KG1 (cell line): ENCODE measurements around the gene SLC31A2.
"Not testable (repeated sequence)": the region's sequence is repeated elsewhere in the genome, so short reads cannot be mapped to it uniquely, and the experiment has no call there.

Source experiments
- DNase-seq: peaks from one replicate; lab custom pipeline; 2025; lab: John Stamatoyannopoulos, UW

The SLC31A2 gene, protein sequence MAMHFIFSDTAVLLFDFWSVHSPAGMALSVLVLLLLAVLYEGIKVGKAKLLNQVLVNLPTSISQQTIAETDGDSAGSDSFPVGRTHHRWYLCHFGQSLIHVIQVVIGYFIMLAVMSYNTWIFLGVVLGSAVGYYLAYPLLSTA

DNA sequence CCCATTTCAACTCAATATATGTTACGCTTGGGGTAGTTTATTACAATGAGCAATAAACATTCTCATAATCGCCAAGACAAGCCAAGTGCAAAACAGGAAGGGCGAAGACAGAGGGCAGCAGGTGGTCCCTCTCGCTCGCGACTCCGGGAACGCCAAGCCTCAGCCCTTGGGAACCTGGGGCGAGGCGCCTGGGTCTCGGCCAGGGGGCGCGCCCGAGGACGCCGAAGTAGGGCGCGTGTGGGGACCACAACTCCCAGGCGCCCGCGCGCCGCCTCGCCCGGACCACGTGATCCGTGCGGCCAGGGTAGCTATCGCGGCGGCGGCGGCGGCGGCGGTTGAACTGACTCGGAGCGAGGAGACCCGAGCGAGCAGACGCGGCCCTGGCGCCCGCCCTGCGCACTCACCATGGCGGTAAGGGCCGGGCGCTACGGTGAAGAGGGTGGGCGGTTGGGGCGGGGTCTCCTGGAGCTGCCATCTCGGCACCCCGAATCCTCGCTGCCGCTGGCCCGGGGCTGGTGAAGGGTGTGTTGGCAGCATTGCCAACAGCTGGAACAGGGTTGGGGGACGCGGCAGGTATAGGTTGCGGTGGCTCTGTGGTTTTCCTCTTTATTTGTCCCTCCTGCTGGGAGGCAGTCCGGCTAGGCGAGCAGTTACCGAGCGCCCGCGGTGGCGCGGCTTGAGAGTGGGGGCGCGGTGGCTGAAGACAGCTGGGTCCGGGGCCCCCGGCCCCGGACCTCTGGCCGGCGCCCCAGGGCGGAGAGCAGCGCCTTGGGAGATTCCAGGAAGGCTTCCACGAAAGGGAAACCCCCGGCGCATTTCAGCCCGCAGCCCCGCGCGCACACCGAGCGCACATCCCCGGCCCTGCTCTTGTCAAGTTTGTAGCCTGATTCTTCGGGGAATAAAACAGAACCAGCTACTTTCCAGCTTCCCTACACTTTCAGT lies at the start of gene SLC31A2:
Gene SLC31A2, plus strand, starts transcription at position 338 of the 942 bp plus-strand sequence. Its CDS starts 68 bp downstream, at position 406.
- peak; percentile 68 for DNase-seq

- DNase-seq = not testable (repeated sequence)
Measured at GRCh38 chr9:113105345-113105744, 45.5 kb upstream of the SLC31A2 start.

GRCh38 chr9:113111065-113111951 lies 39.5 kb upstream of the SLC31A2 start:
- not testable (repeated sequence) for DNase-seq

DNA sequence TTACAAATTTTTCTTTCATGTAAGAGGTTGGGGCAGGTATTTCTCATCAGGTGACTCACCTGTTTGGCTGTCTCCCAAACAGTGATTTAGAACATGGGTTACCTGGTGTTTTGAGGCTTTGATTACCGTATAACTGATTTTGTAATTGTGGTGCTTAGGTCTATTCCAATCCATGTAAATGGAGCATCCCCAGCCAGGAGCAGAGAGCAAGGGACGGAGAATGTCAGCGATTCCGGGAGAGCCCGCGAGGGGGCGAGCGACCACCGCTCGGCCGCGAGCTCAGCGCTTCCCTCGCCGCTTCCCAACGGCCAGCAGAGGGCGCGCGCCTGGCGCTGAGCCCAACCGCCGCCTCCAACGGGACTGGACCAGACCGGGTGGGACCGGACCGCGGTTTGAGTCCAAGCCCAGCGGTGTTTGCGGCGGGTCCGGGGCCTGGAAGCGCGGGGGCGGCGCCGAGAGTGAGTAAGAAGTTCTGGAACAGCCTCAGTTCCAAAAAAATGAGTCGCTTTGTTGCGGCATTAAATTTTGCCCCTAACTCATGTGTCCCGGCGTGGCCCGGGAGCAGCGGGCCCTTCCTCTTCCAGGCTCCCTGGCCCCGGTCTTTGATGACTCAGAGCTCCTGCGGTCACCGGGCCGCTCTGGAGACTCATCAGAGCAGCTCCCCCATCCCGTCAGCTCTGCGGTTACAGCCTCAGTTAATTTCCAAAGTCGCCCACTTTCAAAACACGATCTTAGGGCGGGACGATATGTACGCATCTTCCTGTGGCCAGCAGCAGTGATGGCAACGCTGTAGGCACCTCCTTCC lies 37.9 kb upstream of the SLC31A2 start:
- DNase-seq = not testable (repeated sequence)

DNA sequence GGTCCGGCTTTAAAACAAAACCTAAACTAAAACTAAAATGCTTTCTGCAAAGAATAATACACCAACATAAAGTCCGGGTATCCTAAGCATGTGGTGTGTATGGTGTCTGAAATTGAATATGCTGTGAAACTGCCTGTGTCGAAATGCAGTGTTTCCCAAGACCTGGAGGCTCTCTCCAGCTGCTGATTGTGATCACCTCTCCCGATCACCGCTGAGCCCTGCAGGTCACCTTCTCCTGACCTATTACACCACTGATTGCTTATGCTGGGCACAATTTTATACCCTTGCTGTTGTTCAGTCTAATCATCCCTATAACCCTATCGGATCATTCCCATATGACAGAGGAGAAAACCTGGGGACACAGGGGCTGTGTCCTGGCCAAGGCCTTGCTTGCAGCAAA lies 32.0 kb upstream of the SLC31A2 start:
- not testable (repeated sequence) for DNase-seq

- DNase-seq = no peak
Measured at GRCh38 chr9:113125386-113126035, 25.3 kb upstream of the SLC31A2 start.

GRCh38 chr9:113129466-113129865 lies 21.3 kb upstream of the SLC31A2 start:
- no peak for DNase-seq

GRCh38 chr9:113129884-113130283 lies 20.9 kb upstream of the SLC31A2 start:
- no peak for DNase-seq

DNA sequence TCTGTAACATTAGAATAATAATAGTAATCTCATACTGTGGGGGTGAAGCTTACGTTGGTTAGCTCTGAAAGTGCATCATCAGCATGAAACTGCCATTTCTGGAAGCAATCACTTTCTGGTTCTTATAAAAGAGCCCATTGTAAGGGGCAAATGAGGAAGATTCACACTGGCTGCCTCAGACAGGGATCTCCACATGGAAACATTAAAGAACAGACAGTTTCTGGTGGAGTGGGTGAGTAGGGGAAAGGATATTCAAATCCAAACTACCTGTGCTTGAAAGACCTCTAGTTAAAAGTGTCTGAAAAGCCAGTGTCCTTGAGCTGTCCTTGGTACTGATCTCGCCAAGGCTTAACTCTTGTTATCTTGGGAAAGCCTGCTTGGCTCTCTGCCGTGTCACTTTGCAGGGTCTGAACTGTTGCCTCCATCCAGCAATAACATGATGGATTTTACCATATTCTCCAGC lies 19.1 kb upstream of the SLC31A2 start:
- DNase-seq = no peak

DNA sequence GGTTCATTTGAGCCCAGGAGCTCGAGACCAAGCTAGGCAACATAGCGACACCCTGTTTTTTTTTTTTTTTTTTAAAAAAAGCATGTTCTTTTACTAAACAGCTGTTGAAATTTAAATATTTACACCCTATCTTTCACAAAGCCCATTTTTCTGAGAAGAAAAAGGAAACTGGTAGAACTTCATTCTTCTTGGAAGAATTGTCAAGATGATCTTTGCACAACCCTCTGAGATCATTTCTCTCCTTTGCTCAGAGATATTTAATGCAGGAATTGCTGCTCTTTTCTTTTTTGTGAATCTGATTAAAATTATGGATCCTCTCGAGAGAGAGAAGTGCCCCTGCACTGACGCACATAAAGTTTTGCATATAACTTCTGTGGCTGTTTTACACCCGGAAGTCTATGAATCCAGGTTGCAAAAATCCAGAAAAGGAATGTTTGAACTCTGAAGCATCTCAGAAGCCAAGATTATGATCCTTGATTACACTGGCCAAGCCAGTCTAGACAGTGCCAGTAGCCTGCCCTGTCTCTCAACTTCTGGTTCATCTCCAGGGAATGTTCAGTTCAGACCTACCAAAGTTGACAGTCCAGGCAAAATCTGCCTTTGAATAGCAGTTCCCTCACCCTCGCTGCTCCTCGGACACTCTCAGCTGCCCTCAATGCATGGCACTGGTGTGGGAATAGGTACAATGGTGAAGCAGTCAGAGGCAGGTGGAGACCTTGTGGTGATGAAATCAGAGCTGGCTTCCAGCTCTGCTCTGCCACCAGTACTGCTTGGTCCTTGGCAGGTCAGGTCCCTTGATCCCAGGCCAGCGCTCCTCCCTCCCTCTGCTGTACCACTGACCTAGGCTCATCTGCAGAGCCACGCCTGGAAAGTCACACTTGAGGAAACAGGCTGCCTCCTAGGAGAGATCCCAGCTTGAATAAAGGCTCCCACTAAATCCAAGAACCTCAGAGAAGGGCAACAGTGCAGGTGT lies 13.3 kb upstream of the SLC31A2 start:
- DNase-seq = no peak

DNA sequence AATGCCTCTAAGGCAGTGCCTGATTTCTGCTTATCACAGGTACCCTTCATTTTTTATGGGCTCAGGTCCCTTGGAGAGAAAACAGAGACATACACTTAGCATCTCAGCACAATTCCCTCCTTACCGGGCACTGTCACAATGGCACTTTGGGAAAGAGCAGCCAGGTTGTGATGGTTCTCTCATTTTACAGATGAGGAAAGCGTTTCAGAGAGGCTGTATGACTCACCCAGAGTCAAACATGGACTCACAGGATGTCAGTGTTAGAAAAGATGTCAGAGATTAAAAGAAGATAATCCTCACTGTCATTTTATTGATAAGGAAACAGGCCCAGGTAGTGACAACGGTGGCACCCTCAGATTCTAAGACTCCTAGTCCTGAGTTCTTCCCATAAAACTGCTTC lies 12.0 kb upstream of the SLC31A2 start:
- DNase-seq = no peak

DNA sequence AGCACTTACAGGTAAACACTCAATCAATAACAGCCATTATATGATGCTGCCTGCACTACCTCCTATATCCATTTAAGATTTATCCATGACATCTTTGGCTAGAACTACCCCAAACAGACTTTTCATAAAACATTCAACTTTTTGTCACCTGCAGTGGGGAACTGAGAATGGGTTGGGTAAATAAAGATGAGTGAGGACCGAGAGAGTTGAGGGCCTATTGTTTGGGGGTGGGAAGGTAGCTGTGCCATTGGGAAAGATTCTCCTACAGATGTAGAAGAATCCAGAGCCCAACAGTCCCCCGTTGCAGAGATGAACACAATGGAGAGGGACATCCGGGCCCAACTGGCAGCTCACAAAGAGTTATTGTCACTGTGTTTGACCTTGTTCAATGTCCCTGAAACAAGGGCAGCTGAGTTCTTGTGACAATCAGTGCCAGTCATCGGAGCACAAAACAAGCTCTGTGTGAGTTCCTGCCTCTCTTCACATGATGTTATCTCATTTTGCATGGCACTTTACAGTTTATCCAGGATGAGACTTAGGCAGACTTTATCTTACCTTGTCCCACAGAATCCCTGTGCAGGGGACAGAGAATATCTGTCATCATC lies 11.5 kb upstream of the SLC31A2 start:
- no peak for DNase-seq

DNA sequence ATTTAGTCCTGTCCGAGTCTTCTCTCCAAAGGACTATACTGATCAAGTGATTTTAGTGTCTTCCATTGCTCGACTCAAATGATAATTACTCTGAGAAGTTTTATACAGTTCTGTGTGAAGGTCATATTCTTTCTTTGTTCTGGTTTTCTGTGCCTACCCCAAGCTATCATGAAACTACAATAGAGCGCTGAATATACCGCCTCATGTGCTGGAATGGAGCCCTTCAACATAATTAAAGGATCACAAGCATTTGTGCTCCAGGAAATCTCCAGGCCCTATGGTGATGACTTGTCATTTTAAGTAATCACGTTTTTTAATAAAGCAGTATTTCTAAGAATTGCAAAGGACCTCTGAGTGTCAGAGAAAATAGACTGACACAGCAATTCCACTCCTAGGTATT lies 10.9 kb upstream of the SLC31A2 start:
- no peak for DNase-seq

- DNase-seq = not testable (repeated sequence)
Measured at GRCh38 chr9:113140896-113141295, 9.9 kb upstream of the SLC31A2 start.

GRCh38 chr9:113143432-113144227 lies 7.2 kb upstream of the SLC31A2 start:
- DNase-seq = no peak

GRCh38 chr9:113148372-113148705 lies 2.5 kb upstream of the SLC31A2 start:
- DNase-seq = no peak

GRCh38 chr9:113148781-113149510 lies 1.9 kb upstream of the SLC31A2 start:
- DNase-seq = no peak

DNA sequence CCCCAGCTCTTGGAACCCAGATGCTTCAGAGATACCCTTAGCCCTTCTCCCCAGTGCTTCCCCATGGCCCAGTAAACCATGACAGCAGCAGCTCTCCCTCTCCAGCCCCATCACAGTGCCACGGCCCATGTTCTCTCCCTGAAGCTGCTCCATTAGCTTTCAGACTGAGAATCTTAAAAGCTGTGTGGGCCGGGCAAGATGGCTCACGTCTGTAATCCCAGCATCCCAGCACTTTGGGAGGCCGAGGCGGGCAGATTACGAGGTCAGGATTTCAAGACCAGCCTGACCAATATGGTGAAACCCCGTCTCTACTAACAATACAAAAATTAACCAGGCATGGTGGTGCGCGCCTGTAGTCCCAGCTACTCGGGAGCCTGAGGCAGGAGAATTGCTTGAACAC lies 1.2 kb upstream of the SLC31A2 start:
- not testable (repeated sequence) for DNase-seq
